Measurements from ENCODE around the gene TSPEAR.

GRCh38 chr21:44572959-44573583, 138.3 kb downstream of the TSPEAR start:
- TF ChIP-seq POLR2AphosphoS5 (IDR thresholded peaks at IDR 0.05; ENCODE audit: low read depth, low read length) (no peak), REST (IDR thresholded peaks at IDR 0.05; ENCODE audit: insufficient read depth in 1 of 2, low read depth in 2 of 2, low read length in 2 of 2) (no peak), TAF1 (IDR thresholded peaks at IDR 0.05; ENCODE audit: borderline replicate concordance, insufficient read depth, low read length) (no peak), FOXP2 (optimal IDR thresholded peaks at IDR 0.05; ENCODE audit: borderline replicate concordance, extremely low read depth, extremely low read length, insufficient read depth) (no peak), SIN3A (IDR thresholded peaks at IDR 0.05; ENCODE audit: borderline replicate concordance, insufficient read depth, low read length) (no peak)

Data from PFSK-1 (cell line).